Measurements from ENCODE around the gene GPR17.

Gene GPR17

DNA sequence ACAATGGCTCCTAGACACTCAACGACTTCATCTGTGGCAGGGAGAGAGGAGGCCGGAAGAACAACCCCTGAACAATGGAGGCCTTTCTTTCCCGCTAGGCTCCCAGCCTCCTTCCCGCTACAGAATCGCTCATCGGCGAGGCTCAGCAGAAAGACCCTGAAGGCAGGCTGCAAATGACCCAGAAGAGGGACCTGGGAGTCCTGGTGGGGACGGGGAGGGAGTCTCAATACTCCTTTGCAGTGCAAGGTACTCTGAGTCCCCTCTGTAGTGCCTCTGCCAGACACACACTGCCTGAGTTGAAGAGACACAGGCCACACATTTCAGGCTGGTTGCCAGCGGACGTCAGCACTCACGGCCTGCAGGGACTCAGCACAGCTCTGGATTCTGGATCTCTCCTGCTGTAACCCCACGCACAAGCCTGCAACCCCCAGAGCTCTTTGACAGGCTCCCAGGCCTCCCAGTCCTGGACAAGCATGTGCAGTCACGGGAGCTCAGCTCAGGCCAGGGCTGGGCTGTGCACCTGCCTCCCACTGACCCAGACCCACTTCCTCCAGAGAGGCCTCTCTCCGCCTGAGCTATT lies 6.1 kb downstream of the GPR17 start:
- H3K4me3 ChIP-seq (ENCODE audit: low read depth, low read length): no peak overlapping the region
- in situ Hi-C loops (cut with HindIII; ENCODE audit: low sequenced_read_pairs): no loop called here
- DNase-seq (ENCODE audit: low read depth, low spot score): no peak
- TF ChIP-seq CTCF (IDR thresholded peaks at IDR 0.05; ENCODE audit: low read depth, low read length): no peak

- TF ChIP-seq CTCF (IDR thresholded peaks at IDR 0.05; ENCODE audit: low read depth, low read length): no peak
- in situ Hi-C loops (cut with HindIII; ENCODE audit: low sequenced_read_pairs): no loop called here
- no peak overlapping the region for H3K4me3 ChIP-seq (ENCODE audit: low read depth, low read length)
- no peak for DNase-seq (ENCODE audit: low read depth, low spot score)
Measured at GRCh38 chr2:127652786-127653357, 6.9 kb downstream of the GPR17 start.

GRCh38 chr2:127653421-127654083 lies 7.6 kb downstream of the GPR17 start:
- H3K4me3 ChIP-seq (ENCODE audit: low read depth, low read length): no peak overlapping the region
- DNase-seq (ENCODE audit: low read depth, low spot score): no peak
- in situ Hi-C loops (cut with HindIII; ENCODE audit: low sequenced_read_pairs): no loop called here
- no peak for TF ChIP-seq CTCF (IDR thresholded peaks at IDR 0.05; ENCODE audit: low read depth, low read length)

GRCh38 chr2:127654084-127654837 lies 8.3 kb downstream of the GPR17 start:
- no peak for DNase-seq (ENCODE audit: low read depth, low spot score)
- in situ Hi-C loops (cut with HindIII; ENCODE audit: low sequenced_read_pairs): no loop called here
- no peak for TF ChIP-seq CTCF (IDR thresholded peaks at IDR 0.05; ENCODE audit: low read depth, low read length)
- H3K4me3 ChIP-seq (ENCODE audit: low read depth, low read length): no peak overlapping the region

- DNase-seq (ENCODE audit: low read depth, low spot score): no peak
- no peak for TF ChIP-seq CTCF (IDR thresholded peaks at IDR 0.05; ENCODE audit: low read depth, low read length)
- in situ Hi-C loops (cut with HindIII; ENCODE audit: low sequenced_read_pairs): no loop called here
- H3K4me3 ChIP-seq (ENCODE audit: low read depth, low read length): no peak overlapping the region
Measured at GRCh38 chr2:127654838-127655175, 8.9 kb downstream of the GPR17 start.

GRCh38 chr2:127655209-127656073 lies 9.5 kb downstream of the GPR17 start:
- in situ Hi-C loops (cut with HindIII; ENCODE audit: low sequenced_read_pairs): no loop called here
- TF ChIP-seq CTCF (IDR thresholded peaks at IDR 0.05; ENCODE audit: low read depth, low read length): no peak
- DNase-seq (ENCODE audit: low read depth, low spot score): no peak
- H3K4me3 ChIP-seq (ENCODE audit: low read depth, low read length): no peak overlapping the region

Measured in astrocyte of the spinal cord (primary cell).